Uterus (tissue), 2 donors: ENCODE data around the gene MT1A.

Experiments
- POLR2A ChIP-seq, 2 donors: fragments of 450-650 bp; IDR thresholded peaks; one replicate each; pipeline ENCODE4 v1.6.1; 2016; ENCODE audit warnings: antibody characterized with exemption in 2 of 2, mild to moderate bottlenecking in 1 of 2, moderate library complexity in 1 of 2
- TF ChIP-seq, protein P1 (sequence below), 4 experiments: fragments of 200-600 bp in 2 of 4; fragments of 450-650 bp in 2 of 4; sonication (generic) in 2 of 4; IDR thresholded peaks; one replicate each; pipeline ENCODE4 v1.5.1; 2016 to 2019; ENCODE audit warnings: antibody characterized with exemption in 4 of 4, mild to moderate bottlenecking in 2 of 4, moderate library complexity in 1 of 4

- TF ChIP-seq, protein P1, sequence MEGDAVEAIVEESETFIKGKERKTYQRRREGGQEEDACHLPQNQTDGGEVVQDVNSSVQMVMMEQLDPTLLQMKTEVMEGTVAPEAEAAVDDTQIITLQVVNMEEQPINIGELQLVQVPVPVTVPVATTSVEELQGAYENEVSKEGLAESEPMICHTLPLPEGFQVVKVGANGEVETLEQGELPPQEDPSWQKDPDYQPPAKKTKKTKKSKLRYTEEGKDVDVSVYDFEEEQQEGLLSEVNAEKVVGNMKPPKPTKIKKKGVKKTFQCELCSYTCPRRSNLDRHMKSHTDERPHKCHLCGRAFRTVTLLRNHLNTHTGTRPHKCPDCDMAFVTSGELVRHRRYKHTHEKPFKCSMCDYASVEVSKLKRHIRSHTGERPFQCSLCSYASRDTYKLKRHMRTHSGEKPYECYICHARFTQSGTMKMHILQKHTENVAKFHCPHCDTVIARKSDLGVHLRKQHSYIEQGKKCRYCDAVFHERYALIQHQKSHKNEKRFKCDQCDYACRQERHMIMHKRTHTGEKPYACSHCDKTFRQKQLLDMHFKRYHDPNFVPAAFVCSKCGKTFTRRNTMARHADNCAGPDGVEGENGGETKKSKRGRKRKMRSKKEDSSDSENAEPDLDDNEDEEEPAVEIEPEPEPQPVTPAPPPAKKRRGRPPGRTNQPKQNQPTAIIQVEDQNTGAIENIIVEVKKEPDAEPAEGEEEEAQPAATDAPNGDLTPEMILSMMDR (IDR thresholded peaks at IDR 0.05), result no peak
- TF ChIP-seq POLR2A (IDR thresholded peaks at IDR 0.05), result no peak
Measured at GRCh38 chr16:56618138-56618537, 20.3 kb upstream of the MT1A start.
